Measurements from ENCODE around the gene RNU1-3. TPM values are rescaled to one million over a fixed set of nuclear protein-coding genes. Genes with fewer than 3 reads are reported as not detected.
A peak's percentile ranks its signal among the peaks of the same experiment; 100 is the strongest.

Gene RNU1-3
- total and polyA plus RNA-seq, 2 of the 13 experiments (the other 11 are each of a cell fraction or from before 2014, with no cell fraction given), result under 0.01 to 11,018 TPM

GRCh38 chr1:16677552-16678431 lies 11.0 kb upstream of the RNU1-3 start (continued):
- TF ChIP-seq RNF219 (CRISPR knock-in tag; IDR thresholded peaks at IDR 0.05), result no peak
- no peak for TF ChIP-seq NR3C1 (CRISPR knock-in tag; IDR thresholded peaks at IDR 0.05)
- TF ChIP-seq RFXAP (CRISPR knock-in tag; IDR thresholded peaks at IDR 0.05; ENCODE audit: borderline replicate concordance), result no peak
- no peak for TF ChIP-seq MTA1 (CRISPR knock-in tag; IDR thresholded peaks at IDR 0.05; ENCODE audit: borderline replicate concordance)
- 0 out of 2 replicates have a peak, but pooled peaks have one; percentile 42 for TF ChIP-seq RCOR2 (CRISPR knock-in tag; IDR thresholded peaks at IDR 0.05)
- TF ChIP-seq MYC (CRISPR knock-in tag; IDR thresholded peaks at IDR 0.05; ENCODE audit: borderline replicate concordance), result 0 out of 2 replicates have a peak, but pooled peaks have one; percentile 27
- TF ChIP-seq SRSF4 (IDR thresholded peaks at IDR 0.05; ENCODE audit: low read depth, low read length, poor library complexity, severe bottlenecking), result no peak
- peak; percentile 62 for TF ChIP-seq MIXL1 (CRISPR knock-in tag; IDR thresholded peaks at IDR 0.05)
- TF ChIP-seq ZNF747 (CRISPR knock-in tag; IDR thresholded peaks at IDR 0.05; ENCODE audit: borderline replicate concordance), result no peak
- TF ChIP-seq ZNF629 (CRISPR knock-in tag; conservative IDR thresholded peaks at IDR 0.05), result peak; percentile 50; the same call in 1 of the 2 replicates
- 0 out of 2 replicates have a peak, but pooled peaks have one; percentile 35 for TF ChIP-seq ZNF234 (CRISPR knock-in tag; conservative IDR thresholded peaks at IDR 0.05)
- no peak for TF ChIP-seq ZNF143 (CRISPR knock-in tag; IDR thresholded peaks at IDR 0.05)
- no peak for TF ChIP-seq FOXO1 (CRISPR knock-in tag; IDR thresholded peaks at IDR 0.05)
- TF ChIP-seq CBFB (CRISPR knock-in tag; IDR thresholded peaks at IDR 0.05), result 0 out of 2 replicates have a peak, but pooled peaks have one; percentile 37
- TF ChIP-seq KLF6 (CRISPR knock-in tag; IDR thresholded peaks at IDR 0.05), result 0 out of 2 replicates have a peak, but pooled peaks have one; percentile 54
- TF ChIP-seq, protein P1, sequence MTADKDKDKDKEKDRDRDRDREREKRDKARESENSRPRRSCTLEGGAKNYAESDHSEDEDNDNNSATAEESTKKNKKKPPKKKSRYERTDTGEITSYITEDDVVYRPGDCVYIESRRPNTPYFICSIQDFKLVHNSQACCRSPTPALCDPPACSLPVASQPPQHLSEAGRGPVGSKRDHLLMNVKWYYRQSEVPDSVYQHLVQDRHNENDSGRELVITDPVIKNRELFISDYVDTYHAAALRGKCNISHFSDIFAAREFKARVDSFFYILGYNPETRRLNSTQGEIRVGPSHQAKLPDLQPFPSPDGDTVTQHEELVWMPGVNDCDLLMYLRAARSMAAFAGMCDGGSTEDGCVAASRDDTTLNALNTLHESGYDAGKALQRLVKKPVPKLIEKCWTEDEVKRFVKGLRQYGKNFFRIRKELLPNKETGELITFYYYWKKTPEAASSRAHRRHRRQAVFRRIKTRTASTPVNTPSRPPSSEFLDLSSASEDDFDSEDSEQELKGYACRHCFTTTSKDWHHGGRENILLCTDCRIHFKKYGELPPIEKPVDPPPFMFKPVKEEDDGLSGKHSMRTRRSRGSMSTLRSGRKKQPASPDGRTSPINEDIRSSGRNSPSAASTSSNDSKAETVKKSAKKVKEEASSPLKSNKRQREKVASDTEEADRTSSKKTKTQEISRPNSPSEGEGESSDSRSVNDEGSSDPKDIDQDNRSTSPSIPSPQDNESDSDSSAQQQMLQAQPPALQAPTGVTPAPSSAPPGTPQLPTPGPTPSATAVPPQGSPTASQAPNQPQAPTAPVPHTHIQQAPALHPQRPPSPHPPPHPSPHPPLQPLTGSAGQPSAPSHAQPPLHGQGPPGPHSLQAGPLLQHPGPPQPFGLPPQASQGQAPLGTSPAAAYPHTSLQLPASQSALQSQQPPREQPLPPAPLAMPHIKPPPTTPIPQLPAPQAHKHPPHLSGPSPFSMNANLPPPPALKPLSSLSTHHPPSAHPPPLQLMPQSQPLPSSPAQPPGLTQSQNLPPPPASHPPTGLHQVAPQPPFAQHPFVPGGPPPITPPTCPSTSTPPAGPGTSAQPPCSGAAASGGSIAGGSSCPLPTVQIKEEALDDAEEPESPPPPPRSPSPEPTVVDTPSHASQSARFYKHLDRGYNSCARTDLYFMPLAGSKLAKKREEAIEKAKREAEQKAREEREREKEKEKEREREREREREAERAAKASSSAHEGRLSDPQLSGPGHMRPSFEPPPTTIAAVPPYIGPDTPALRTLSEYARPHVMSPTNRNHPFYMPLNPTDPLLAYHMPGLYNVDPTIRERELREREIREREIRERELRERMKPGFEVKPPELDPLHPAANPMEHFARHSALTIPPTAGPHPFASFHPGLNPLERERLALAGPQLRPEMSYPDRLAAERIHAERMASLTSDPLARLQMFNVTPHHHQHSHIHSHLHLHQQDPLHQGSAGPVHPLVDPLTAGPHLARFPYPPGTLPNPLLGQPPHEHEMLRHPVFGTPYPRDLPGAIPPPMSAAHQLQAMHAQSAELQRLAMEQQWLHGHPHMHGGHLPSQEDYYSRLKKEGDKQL (CRISPR knock-in tag; IDR thresholded peaks at IDR 0.05; ENCODE audit: low read depth), result 0 out of 2 replicates have a peak, but pooled peaks have one; percentile 17
- no peak; a peak in 1 of 4 replicates for TF ChIP-seq EP300 (IDR thresholded peaks at IDR 0.05; ENCODE audit: low read depth in 2 of 2, low read length in 2 of 2)
- no peak for TF ChIP-seq EP300 (CRISPR knock-in tag; IDR thresholded peaks at IDR 0.05; ENCODE audit: borderline replicate concordance)
- peak; percentile 44; the same call in 1 of the 2 replicates for TF ChIP-seq TARDBP (CRISPR knock-in tag; IDR thresholded peaks at IDR 0.05)
- TF ChIP-seq NR2F2 (IDR thresholded peaks at IDR 0.05; ENCODE audit: borderline replicate concordance, low read depth), result peak; percentile 72; the same call in 1 of the 2 replicates
- no peak; the same call in 1 of the 2 replicates for TF ChIP-seq HDAC2 (CRISPR knock-in tag; IDR thresholded peaks at IDR 0.05)

All from HepG2 (cell line).